Endothelial cell of umbilical vein (primary cell): ENCODE results near the gene SRGAP3. TPM values are rescaled to one million over a fixed set of nuclear protein-coding genes. Genes with fewer than 3 reads are reported as not detected.

ENCODE experiments used
- BruUV-seq: library from RNA; stranded (reverse); fragments of 400-500 nt; replicated peaks from 2 replicates; lab custom pipeline; 2021; lab: Mats Ljungman, UMichigan
- CTCF ChIA-PET: fragments of 300-600, 350-600 bp; sonication (Branson Sonifier 250); formaldehyde crosslinking; loops from one replicate; lab custom pipeline; 2021; ENCODE audit warnings: antibody characterized with exemption, inconsistent platforms; lab: Charles Lee
- POLR2A ChIA-PET: fragments of 300-600, 350-600 bp; sonication (Branson Sonifier 250); formaldehyde crosslinking; loops from one replicate; lab custom pipeline; 2021; ENCODE audit warnings: antibody characterized with exemption, inconsistent platforms; lab: Charles Lee
- DNase-seq: peaks from one replicate; pipeline ENCODE4 v3.0.0-alpha.2; 2011; ENCODE audit warnings: low read depth, low spot score
- FAIRE-seq: peaks from 2 replicates; lab custom pipeline; 2011; peaks lifted over from hg19 to GRCh38; lab: Jason Lieb, UNC
- H2AFZ ChIP-seq: 2 replicates; pipeline ENCODE4 v1.6.0; 2012; ENCODE audit warnings: low read depth, low read length, control low read depth, inconsistent platforms
- H3K27ac ChIP-seq: 2 replicates; pipeline ENCODE4 v1.5.1; 2011; ENCODE audit warnings: low read depth, mild to moderate bottlenecking, control low read depth, low read length, moderate library complexity; ENCODE audit not compliant: insufficient read depth
- H3K27me3 ChIP-seq, 2 experiments: 2 replicates each; pipeline versions ENCODE4 v1.6.0 to v1.6.1; 2011; ENCODE audit warnings: low read length in 2 of 2, mixed read lengths in 1 of 2; ENCODE audit not compliant: control insufficient read depth in 2 of 2, insufficient read depth in 2 of 2
- H3K36me3 ChIP-seq, 2 experiments: 2 replicates in 1 of 2; 3 replicates in 1 of 2; pipeline ENCODE4 v1.5.1; 2011; ENCODE audit warnings: low read length in 2 of 2, mild to moderate bottlenecking in 1 of 2, moderate library complexity in 1 of 2; ENCODE audit not compliant: control insufficient read depth in 2 of 2, insufficient read depth in 2 of 2; ENCODE audit errors: extremely low read depth in 1 of 2
- H3K4me1 ChIP-seq: 3 replicates; pipeline ENCODE4 v1.5.1; 2011; ENCODE audit warnings: mild to moderate bottlenecking, low read length; ENCODE audit not compliant: control insufficient read depth, insufficient read depth; ENCODE audit errors: extremely low read depth
- H3K4me2 ChIP-seq: 2 replicates; pipeline ENCODE4 v1.6.1; 2011; ENCODE audit warnings: low read length, control low read depth, mixed read lengths; ENCODE audit not compliant: insufficient read depth
- H3K4me3 ChIP-seq, 3 experiments: fragments of 200-600 bp in 1 of 3; sonication (generic), shearing (Covaris generic) in 1 of 3; replicated peaks in 1 of 3; 2 replicates each; pipeline ENCODE4 v1.5.1; 2011 to 2016; ENCODE audit warnings: control low read depth in 3 of 3, low read length in 3 of 3, mild to moderate bottlenecking in 2 of 3, inconsistent platforms in 1 of 3, low read depth in 1 of 3, moderate library complexity in 1 of 3; ENCODE audit not compliant: insufficient read depth in 1 of 3
- H3K79me2 ChIP-seq: 2 replicates; pipeline ENCODE4 v1.6.0; 2012; ENCODE audit warnings: low read length, inconsistent platforms; ENCODE audit not compliant: control insufficient read depth, insufficient read depth
- H3K9ac ChIP-seq: replicated peaks from 2 replicates; pipeline ENCODE3; 2011; ENCODE audit warnings: low read length, control low read depth; ENCODE audit not compliant: insufficient read depth; ENCODE audit errors: extremely low read depth
- H3K9me1 ChIP-seq: replicated peaks from 3 replicates; pipeline ENCODE4 v1.6.0; 2011; ENCODE audit warnings: mild to moderate bottlenecking, low read length; ENCODE audit not compliant: control insufficient read depth, insufficient read depth; ENCODE audit errors: extremely low read depth
- H3K9me3 ChIP-seq: replicated peaks from 2 replicates; pipeline ENCODE4 v1.5.1; 2012; ENCODE audit warnings: low read length, inconsistent platforms; ENCODE audit not compliant: control insufficient read depth, insufficient read depth
- H4K20me1 ChIP-seq: replicated peaks from 2 replicates; pipeline ENCODE3; 2011; ENCODE audit warnings: mild to moderate bottlenecking, low read length; ENCODE audit not compliant: control insufficient read depth, insufficient read depth; ENCODE audit errors: extremely low read depth
- EZH2 ChIP-seq: IDR thresholded peaks from 2 replicates; pipeline ENCODE4 v1.6.1; 2012; ENCODE audit warnings: borderline replicate concordance, low read depth, mild to moderate bottlenecking, moderate library complexity, low read length, inconsistent platforms; ENCODE audit not compliant: severe bottlenecking
- FOS ChIP-seq: IDR thresholded peaks from 2 replicates; pipeline ENCODE4 v1.6.1; 2011; ENCODE audit warnings: mild to moderate bottlenecking, low read length, moderate library complexity, borderline replicate concordance; ENCODE audit not compliant: insufficient read depth
- GATA2 ChIP-seq: IDR thresholded peaks from 2 replicates; pipeline ENCODE4 v1.7.0; 2011; ENCODE audit warnings: low read depth, mild to moderate bottlenecking, moderate library complexity, mixed read lengths, low read length; ENCODE audit not compliant: insufficient read length, insufficient read depth
- JUN ChIP-seq: IDR thresholded peaks from 2 replicates; pipeline ENCODE4 v1.6.1; 2011; ENCODE audit warnings: borderline replicate concordance, low read depth; ENCODE audit not compliant: insufficient read length, insufficient read depth
- MAX ChIP-seq: IDR thresholded peaks from 2 replicates; pipeline ENCODE4 v1.6.1; 2011; ENCODE audit not compliant: insufficient read depth, insufficient read length
- MYC ChIP-seq: IDR thresholded peaks from one replicate; pipeline ENCODE4 v1.6.1; 2011; ENCODE audit warnings: mild to moderate bottlenecking, low read depth, low read length
- POLR2A ChIP-seq: IDR thresholded peaks from 2 replicates; pipeline ENCODE4 v1.6.1; 2012; ENCODE audit warnings: low read depth, mild to moderate bottlenecking, control low read depth, low read length
- POLR2AphosphoS5 ChIP-seq: IDR thresholded peaks from 2 replicates; pipeline ENCODE4 v1.6.1; 2012; ENCODE audit warnings: low read depth, mild to moderate bottlenecking, control low read depth, low read length, moderate library complexity; ENCODE audit not compliant: insufficient read depth
- dilution Hi-C: fragments of 300-500 bp; cut with MboI; formaldehyde crosslinking; loops from one replicate; pipeline ENCODE4 v1.15.0; 2019; ENCODE audit warnings: low sequenced_read_pairs; ENCODE audit not compliant: extremely low pct_ligation_motif_present
- intact Hi-C: fragments of 100-400 bp; cut with micrococcal nuclease; formaldehyde crosslinking; loops from one replicate; pipeline ENCODE4 v1.10.0; 2022
- polyA plus RNA-seq, 4 experiments: library from polyadenylated mRNA; depleted of rRNA in 3 of 4; stranded (reverse) in 3 of 4; unstranded in 1 of 4; fragments of >200 nt; gene quantifications; 2 replicates each; pipeline versions ENCODE4 v1.2.1 to v1.2.3, GENCODE V29; 2011 to 2012; ENCODE audit warnings: missing spikeins in 1 of 4
- total RNA-seq: library from RNA; stranded (reverse); gene quantifications from 2 replicates; pipeline ENCODE4 v1.2.3, GENCODE V29; 2021
- TF ChIP-seq, protein P1 (sequence below), 2 donors: IDR thresholded peaks; 1 replicate in 1 of 2; 2 replicates in 1 of 2; pipeline ENCODE4 v1.5.1; 2011; ENCODE audit warnings: low read length in 2 of 2, mild to moderate bottlenecking in 2 of 2, moderate library complexity in 2 of 2, control low read depth in 1 of 2, inconsistent platforms in 1 of 2, low read depth in 1 of 2; ENCODE audit not compliant: insufficient read depth in 1 of 2; ENCODE audit errors: extremely low read depth in 1 of 2

The SRGAP3 gene
- total and polyA plus RNA-seq, 2 donors (not counting 3 experiments of a cell fraction or from before 2014, with no cell fraction given): 0.06 TPM; not detected in 1

- H3K27me3 ChIP-seq: no peaks in the 10 kb centered on the region
- H3K9me3 ChIP-seq: no peaks in the 10 kb centered on the region
- H2AFZ ChIP-seq: no peak overlapping the region
- H4K20me1 ChIP-seq: no peaks in the 10 kb centered on the region
- no peak overlapping the region for H3K9ac ChIP-seq
- H3K4me2 ChIP-seq: no peak overlapping the region
- TF ChIP-seq MAX: no peak
- no peak for TF ChIP-seq FOS
- no peak for TF ChIP-seq EZH2
- DNase-seq (no peak), FAIRE-seq (no peak)
- no peaks in the 10 kb centered on the region for H3K36me3 ChIP-seq
- dilution Hi-C loops (no loop called here), intact Hi-C loops (no loop called here)
- ChIA-PET CTCF (no interaction called here), POLR2A (no interaction called here)
- H3K4me3 ChIP-seq: no peak overlapping the region
- no peaks in the 10 kb centered on the region for H3K4me1 ChIP-seq
- no peaks in the 10 kb centered on the region for H3K9me1 ChIP-seq
- no peak overlapping the region for H3K27ac ChIP-seq
- no TSS peak for BruUV-seq
- no peaks in the 10 kb centered on the region for H3K79me2 ChIP-seq
Measured at GRCh38 chr3:9007213-9007612, 242.2 kb downstream of the SRGAP3 start.

- BruUV-seq: no TSS peak
- Histone ChIP-seq H3K4me2 (no peak overlapping the region), H3K4me1 (no peaks in the 10 kb centered on the region), H3K79me2 (no peaks in the 10 kb centered on the region), H3K36me3 (no peaks in the 10 kb centered on the region), H2AFZ (no peak overlapping the region), H3K9me1 (no peaks in the 10 kb centered on the region), H4K20me1 (no peaks in the 10 kb centered on the region), H3K9me3 (no peaks in the 10 kb centered on the region), H3K27ac (no peak overlapping the region), H3K27me3 (peaks cover 0 to 2% of the 10 kb centered on the region in 2 experiments), H3K9ac (no peak overlapping the region), H3K4me3 (no peak overlapping the region)
- dilution Hi-C loops: no loop called here
- POLR2A ChIA-PET: no interaction called here
- CTCF ChIA-PET: interaction anchor here (0.7 to 1.0 kb wide), 3 partner anchors 9 to 302 kb away, joined by 3 read pairs; no protein-coding TSS in a partner anchor
- DNase-seq: no peak
- intact Hi-C loops: no loop called here
- FAIRE-seq: no peak
- TF ChIP-seq MAX: no peak
- no peak for TF ChIP-seq MYC
- TF ChIP-seq POLR2A: no peak
- TF ChIP-seq, protein P1, sequence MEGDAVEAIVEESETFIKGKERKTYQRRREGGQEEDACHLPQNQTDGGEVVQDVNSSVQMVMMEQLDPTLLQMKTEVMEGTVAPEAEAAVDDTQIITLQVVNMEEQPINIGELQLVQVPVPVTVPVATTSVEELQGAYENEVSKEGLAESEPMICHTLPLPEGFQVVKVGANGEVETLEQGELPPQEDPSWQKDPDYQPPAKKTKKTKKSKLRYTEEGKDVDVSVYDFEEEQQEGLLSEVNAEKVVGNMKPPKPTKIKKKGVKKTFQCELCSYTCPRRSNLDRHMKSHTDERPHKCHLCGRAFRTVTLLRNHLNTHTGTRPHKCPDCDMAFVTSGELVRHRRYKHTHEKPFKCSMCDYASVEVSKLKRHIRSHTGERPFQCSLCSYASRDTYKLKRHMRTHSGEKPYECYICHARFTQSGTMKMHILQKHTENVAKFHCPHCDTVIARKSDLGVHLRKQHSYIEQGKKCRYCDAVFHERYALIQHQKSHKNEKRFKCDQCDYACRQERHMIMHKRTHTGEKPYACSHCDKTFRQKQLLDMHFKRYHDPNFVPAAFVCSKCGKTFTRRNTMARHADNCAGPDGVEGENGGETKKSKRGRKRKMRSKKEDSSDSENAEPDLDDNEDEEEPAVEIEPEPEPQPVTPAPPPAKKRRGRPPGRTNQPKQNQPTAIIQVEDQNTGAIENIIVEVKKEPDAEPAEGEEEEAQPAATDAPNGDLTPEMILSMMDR (IDR thresholded peaks at IDR 0.05; ENCODE audit: extremely low read depth in 1 of 2, insufficient read depth in 1 of 2, low read depth in 1 of 2, low read length in 2 of 2): no peak
- TF ChIP-seq JUN: no peak
- no peak for TF ChIP-seq FOS
- TF ChIP-seq GATA2: no peak
- no peak for TF ChIP-seq POLR2AphosphoS5
- TF ChIP-seq EZH2: no peak
Measured at GRCh38 chr3:9000041-9000440, 249.4 kb downstream of the SRGAP3 start.
